Islet precursor cell (in vitro differentiated cells): ENCODE data around the gene PTPN3.

ENCODE experiments used
- DNase-seq: peaks from one replicate; pipeline ENCODE4 v3.0.0-alpha.2; 2018

The PTPN3 gene

GRCh38 chr9:109450346-109450745, 47.8 kb downstream of the PTPN3 start:
- DNase-seq, result no peak

GRCh38 chr9:109449036-109449798, 48.9 kb downstream of the PTPN3 start:
- no peak for DNase-seq

GRCh38 chr9:109448223-109448622, 49.9 kb downstream of the PTPN3 start:
- peak; percentile 79 for DNase-seq

- DNase-seq, result no peak
Measured at GRCh38 chr9:109447329-109448076, 50.6 kb downstream of the PTPN3 start.

- DNase-seq, result no peak
Measured at GRCh38 chr9:109444771-109445320, 53.3 kb downstream of the PTPN3 start.

- no peak for DNase-seq
Measured at GRCh38 chr9:109442716-109443115, 55.4 kb downstream of the PTPN3 start.

- no peak for DNase-seq
Measured at GRCh38 chr9:109441296-109441695, 56.8 kb downstream of the PTPN3 start.

GRCh38 chr9:109440797-109441287, 57.3 kb downstream of the PTPN3 start:
- DNase-seq, result peak; percentile 86

GRCh38 chr9:109440117-109440515, 58.0 kb downstream of the PTPN3 start:
- DNase-seq, result no peak

- DNase-seq, result no peak
Measured at GRCh38 chr9:109439378-109440116, 58.6 kb downstream of the PTPN3 start.

GRCh38 chr9:109437286-109437685, 60.8 kb downstream of the PTPN3 start:
- DNase-seq, result no peak

- no peak for DNase-seq
Measured at GRCh38 chr9:109436071-109436470, 62.0 kb downstream of the PTPN3 start.

GRCh38 chr9:109433476-109433875, 64.6 kb downstream of the PTPN3 start:
- no peak for DNase-seq

GRCh38 chr9:109430231-109430630, 67.9 kb downstream of the PTPN3 start:
- DNase-seq, result no peak

GRCh38 chr9:109428854-109429253, 69.3 kb downstream of the PTPN3 start:
- DNase-seq, result no peak

- DNase-seq, result no peak
Measured at GRCh38 chr9:109427886-109428285, 70.2 kb downstream of the PTPN3 start.

- no peak for DNase-seq
Measured at GRCh38 chr9:109426626-109427402, 71.3 kb downstream of the PTPN3 start.

- no peak for DNase-seq
Measured at GRCh38 chr9:109424618-109425017, 73.5 kb downstream of the PTPN3 start.

- DNase-seq, result no peak
Measured at GRCh38 chr9:109423877-109424276, 74.2 kb downstream of the PTPN3 start.

- DNase-seq, result peak; percentile 81
Measured at GRCh38 chr9:109422641-109423040, 75.5 kb downstream of the PTPN3 start.

- no peak for DNase-seq
Measured at GRCh38 chr9:109421026-109421970, 76.8 kb downstream of the PTPN3 start.
